ENCODE measurements around the gene MAGEB17. TPM values are rescaled to one million over a fixed set of nuclear protein-coding genes. Genes with fewer than 3 reads are reported as not detected.

MAGEB17 gene
- total and polyA plus RNA-seq, 2 of the 8 experiments (the other 6 are each of a cell fraction or from before 2014, with no cell fraction given): 0.48 to 1.1 TPM

- ChIA-PET CTCF (ENCODE audit: partially characterized antibody) (no interaction called here), POLR2A (ENCODE audit: partially characterized antibody) (interaction anchor here (1.3 kb wide), 1 partner anchor 23 kb away, joined by 6 read pairs; no protein-coding TSS in a partner anchor)
- Histone ChIP-seq H3K4ac (replicated peaks; ENCODE audit: insufficient read length, low read depth, low read length) (no peak overlapping the region), H2BK15ac (ENCODE audit: low read length) (no peak overlapping the region), H2BK12ac (ENCODE audit: low read depth, low read length) (no peak overlapping the region), H2BK20ac (ENCODE audit: low read length) (no peak overlapping the region), H3K9me3 (ENCODE audit: insufficient read depth in 2 of 2, low read depth in 1 of 2, low read length in 1 of 2) (no peaks in the 10 kb centered on the region), H3K23ac (ENCODE audit: insufficient read length) (no peak overlapping the region), H4K5ac (ENCODE audit: insufficient read length, low read depth, low read length) (no peak overlapping the region), H4K8ac (ENCODE audit: extremely low read depth, insufficient read depth, low read length) (no peak overlapping the region), H2AFZ (ENCODE audit: low read length) (no peak overlapping the region), H4K20me1 (replicated peaks in 1 of 2; ENCODE audit: control insufficient read depth in 1 of 2, insufficient read depth in 2 of 2, low read length in 2 of 2) (no peaks in the 10 kb centered on the region), H2BK120ac (replicated peaks; ENCODE audit: low read depth, low read length) (no peak overlapping the region), H2AK5ac (ENCODE audit: low read depth, low read length) (no peak overlapping the region), H3K27ac (ENCODE audit: low read depth, low read length) (no peak overlapping the region), H3K27me3 (replicated peaks in 1 of 4; ENCODE audit: control insufficient read depth in 3 of 4, extremely low read depth in 1 of 4, insufficient read depth in 3 of 4, low read length in 3 of 4) (no peaks in the 10 kb centered on the region), H3K56ac (replicated peaks; ENCODE audit: insufficient read length, low read depth, low read length) (no peak overlapping the region), H3K79me2 (ENCODE audit: control insufficient read depth in 1 of 2, insufficient read depth in 2 of 2, low read length in 2 of 2) (no peaks in the 10 kb centered on the region), H3K23me2 (ENCODE audit: low read depth, low read length) (no peaks in the 10 kb centered on the region), H3K18ac (ENCODE audit: extremely low read depth, low read length) (no peak overlapping the region), H3K79me1 (ENCODE audit: low read depth, low read length) (no peaks in the 10 kb centered on the region), H3K4me1 (replicated peaks in 1 of 4; ENCODE audit: control insufficient read depth in 3 of 4, insufficient read depth in 4 of 4, low read length in 3 of 4) (peaks cover 2 to 16% (median 12%) of the 10 kb centered on the region in 4 experiments; a peak in 5 of 7 replicates), H3K4me2 (ENCODE audit: insufficient read depth in 1 of 2, low read depth in 2 of 2, low read length in 2 of 2) (no peak overlapping the region), H3K4me3 (ENCODE audit: extremely low read depth in 1 of 4, insufficient read depth in 2 of 4, low read depth in 3 of 4, low read length in 4 of 4) (no peak overlapping the region), H2BK5ac (ENCODE audit: low read depth, low read length) (no peak overlapping the region), H3K36me3 (ENCODE audit: control insufficient read depth in 2 of 4, insufficient read depth in 4 of 4, low read length in 3 of 4) (no peaks in the 10 kb centered on the region), H3K14ac (ENCODE audit: insufficient read length) (no peak overlapping the region), H4K91ac (replicated peaks; ENCODE audit: insufficient read length, low read length) (no peak overlapping the region), H3K9ac (replicated peaks in 1 of 4; ENCODE audit: extremely low read depth in 1 of 4, low read depth in 3 of 4, low read length in 3 of 4) (no peak overlapping the region)
- DNase-seq (ENCODE audit: low read depth in 1 of 2, low spot score in 2 of 2) (no peak), FAIRE-seq (no peak)
- 85% methylated on average over 1 of the region's 1 CpG; no CpG with 5 or more reads in 1 of the 2 experiments for WGBS, 2 experiments (ENCODE audit: extremely low coverage in 1 of 2, insufficient coverage in 1 of 2, insufficient read length in 1 of 2, insufficient replicate concordance in 2 of 2, low coverage in 1 of 2, low lambda C conversion rate in 2 of 2, missing lambda C conversion rate in 1 of 2)
- no peak for TF ChIP-seq GTF2F1 (IDR thresholded peaks at IDR 0.05; ENCODE audit: borderline replicate concordance, low read depth, low read length)
- TF ChIP-seq USF2 (IDR thresholded peaks at IDR 0.05; ENCODE audit: low read length): no peak
- TF ChIP-seq CTCF (IDR thresholded peaks at IDR 0.05; ENCODE audit: control extremely low read depth in 1 of 3, insufficient read depth in 1 of 3, low read depth in 1 of 3, low read length in 3 of 3): no peak
- no peak for TF ChIP-seq KDM5A (IDR thresholded peaks at IDR 0.05; ENCODE audit: low read length)
- TF ChIP-seq SUZ12 (IDR thresholded peaks at IDR 0.05; ENCODE audit: low read length): no peak
- TF ChIP-seq RFX5 (IDR thresholded peaks at IDR 0.05; ENCODE audit: borderline replicate concordance, low read depth, low read length): no peak
- no peak for TF ChIP-seq ZNF274 (IDR thresholded peaks at IDR 0.05; ENCODE audit: borderline replicate concordance, extremely low read depth, low read length)
- TF ChIP-seq RBBP5 (IDR thresholded peaks at IDR 0.05; ENCODE audit: borderline replicate concordance, low read depth, low read length): no peak
- no peak for TF ChIP-seq SP2 (IDR thresholded peaks at IDR 0.05; ENCODE audit: low read length)
- no peak for TF ChIP-seq ASH2L (IDR thresholded peaks at IDR 0.05; ENCODE audit: low read length)
- no peak for TF ChIP-seq CBX8 (IDR thresholded peaks at IDR 0.05; ENCODE audit: borderline replicate concordance, low read depth, low read length)
Measured at GRCh38 chrX:16188687-16189086, 21.4 kb downstream of the MAGEB17 start.
